ENCODE measurements around the gene SH3RF1. TPM values are rescaled to one million over a fixed set of nuclear protein-coding genes. Genes with fewer than 3 reads are reported as not detected.

Gene SH3RF1
- total RNA-seq, 2 experiments from 2014 or later: 0.34 TPM

GRCh38 chr4:169220447-169220846, 50.3 kb downstream of the SH3RF1 start:
- ATAC-seq (no peak), DNase-seq (no peak)
- H3K4me1 Mint-ChIP-seq (ENCODE audit: low read depth): no peaks in the 10 kb centered on the region
- ChIA-PET CTCF (no interaction called here), POLR2A (no interaction called here)
- no peaks in the 10 kb centered on the region for H3K9me3 Mint-ChIP-seq
- intact Hi-C loops (cut with micrococcal nuclease): no loop called here
- H3K36me3 Mint-ChIP-seq (ENCODE audit: low read depth): no peaks in the 10 kb centered on the region
- no peak for TF ChIP-seq CTCF (IDR thresholded peaks at IDR 0.05)
- H3K4me3 Mint-ChIP-seq: no peak overlapping the region
- H3K27me3 Mint-ChIP-seq: no peaks in the 10 kb centered on the region
- H3K27ac Mint-ChIP-seq: no peak overlapping the region

- ChIA-PET POLR2A (no interaction called here), CTCF (no interaction called here)
- ATAC-seq: no peak
- no peaks in the 10 kb centered on the region for H3K9me3 Mint-ChIP-seq
- no peak overlapping the region for H3K27ac Mint-ChIP-seq
- H3K36me3 Mint-ChIP-seq (ENCODE audit: low read depth): no peaks in the 10 kb centered on the region
- intact Hi-C loops (cut with micrococcal nuclease): no loop called here
- no peaks in the 10 kb centered on the region for H3K27me3 Mint-ChIP-seq
- H3K4me1 Mint-ChIP-seq (ENCODE audit: low read depth): no peaks in the 10 kb centered on the region
- TF ChIP-seq CTCF (IDR thresholded peaks at IDR 0.05): no peak
- DNase-seq: no peak
- H3K4me3 Mint-ChIP-seq: no peak overlapping the region
Measured at GRCh38 chr4:169219440-169219839, 51.3 kb downstream of the SH3RF1 start.

GRCh38 chr4:169215656-169216055, 55.1 kb downstream of the SH3RF1 start:
- TF ChIP-seq CTCF (IDR thresholded peaks at IDR 0.05): no peak
- no peaks in the 10 kb centered on the region for H3K36me3 Mint-ChIP-seq (ENCODE audit: low read depth)
- H3K4me3 Mint-ChIP-seq: no peak overlapping the region
- H3K27ac Mint-ChIP-seq: no peak overlapping the region
- no peaks in the 10 kb centered on the region for H3K4me1 Mint-ChIP-seq (ENCODE audit: low read depth)
- POLR2A ChIA-PET: no interaction called here
- CTCF ChIA-PET: no interaction called here
- peaks cover 4% of the 10 kb centered on the region for H3K9me3 Mint-ChIP-seq
- DNase-seq (no peak), ATAC-seq (no peak)
- intact Hi-C loops (cut with micrococcal nuclease): no loop called here
- H3K27me3 Mint-ChIP-seq: no peaks in the 10 kb centered on the region

- DNase-seq: no peak
- H3K36me3 Mint-ChIP-seq (ENCODE audit: low read depth): no peaks in the 10 kb centered on the region
- POLR2A ChIA-PET: no interaction called here
Measured at GRCh38 chr4:169212981-169213380, 57.8 kb downstream of the SH3RF1 start.

GRCh38 chr4:169210504-169211118, 60.1 kb downstream of the SH3RF1 start:
- TF ChIP-seq CTCF (IDR thresholded peaks at IDR 0.05): no peak
- H3K9me3 Mint-ChIP-seq: peaks cover 4% of the 10 kb centered on the region
- ChIA-PET POLR2A (no interaction called here), CTCF (no interaction called here)
- H3K36me3 Mint-ChIP-seq (ENCODE audit: low read depth): no peaks in the 10 kb centered on the region
- H3K4me1 Mint-ChIP-seq (ENCODE audit: low read depth): no peaks in the 10 kb centered on the region
- intact Hi-C loops (cut with micrococcal nuclease): no loop called here
- ATAC-seq (no peak), DNase-seq (no peak)
- H3K27me3 Mint-ChIP-seq: no peaks in the 10 kb centered on the region
- no peak overlapping the region for H3K4me3 Mint-ChIP-seq
- no peak overlapping the region for H3K27ac Mint-ChIP-seq

More at GRCh38 chr4:169212981-169213380, 57.8 kb downstream of the SH3RF1 start:
- Mint-ChIP-seq H3K4me3 (no peak overlapping the region), H3K27ac (no peak overlapping the region), H3K27me3 (no peaks in the 10 kb centered on the region), H3K9me3 (peaks cover 4% of the 10 kb centered on the region), H3K4me1 (ENCODE audit: low read depth) (no peaks in the 10 kb centered on the region)
- CTCF ChIA-PET: no interaction called here
- intact Hi-C loops (cut with micrococcal nuclease): no loop called here
- no peak for TF ChIP-seq CTCF (IDR thresholded peaks at IDR 0.05)
- no peak for ATAC-seq

Data from activated CD8-positive, alpha-beta T cell treated with anti-CD3 and anti-CD28 coated beads for 36 hours (primary cell).